K562 (cell line): ENCODE measurements around the gene ENPP6. TPM values are rescaled to one million over a fixed set of nuclear protein-coding genes. Genes with fewer than 3 reads are reported as not detected.

Experiments
- ATAC-seq: fragments of 200-7000 bp; cut with Tn5 transposase; 3 replicates; pipeline ENCODE4 v1.9.1; 2020; ENCODE audit warnings: moderate library complexity
- BruUV-seq: library from RNA; stranded (reverse); fragments of 400-500 nt; replicated peaks from 2 replicates; lab custom pipeline; 2021; lab: Mats Ljungman, UMichigan
- CTCF ChIA-PET: fragments of 300-600 bp; formaldehyde crosslinking; extraction: SDS; loops from one replicate; lab custom pipeline; 2021; ENCODE audit warnings: low intra/inter-chr PET ratio; lab: Yijun Ruan, JAX
- POLR2A ChIA-PET: fragments of 300-600, 350-650 bp; sonication (Branson Sonifier 250); formaldehyde crosslinking; extraction: SDS; loops from one replicate; lab custom pipeline; 2021; ENCODE audit warnings: antibody characterized with exemption, inconsistent platforms; lab: Yijun Ruan, JAX
- DNase-seq, 4 experiments: peaks; one replicate each; pipeline versions ENCODE4 v3.0.0 to v3.0.0-alpha.2; 2011 to 2018; ENCODE audit warnings: low spot score in 3 of 4, mixed read lengths in 3 of 4; ENCODE audit errors: extremely low read depth in 1 of 4
- FAIRE-seq: peaks from 2 replicates; lab custom pipeline; 2011; peaks lifted over from hg19 to GRCh38; lab: Jason Lieb, UNC
- H2AFZ ChIP-seq: 2 replicates; pipeline ENCODE4 v1.6.0; 2011; ENCODE audit warnings: low read depth, low read length, control low read depth, inconsistent platforms
- H3K27ac ChIP-seq: fragments of 200-600 bp; 3 replicates; pipeline ENCODE4 v1.8.0; 2011; ENCODE audit warnings: low read depth, mild to moderate bottlenecking, control low read depth, inconsistent platforms, low read length, moderate library complexity, mixed read lengths; ENCODE audit errors: extremely low read depth
- H3K27me3 ChIP-seq, 2 experiments: fragments of 300-600 bp in 1 of 2; 2 replicates in 1 of 2; 3 replicates in 1 of 2; pipeline versions ENCODE4 v1.6.0 to v1.8.0; 2011; ENCODE audit warnings: inconsistent platforms in 2 of 2, low read length in 2 of 2, mild to moderate bottlenecking in 1 of 2, mixed read lengths in 1 of 2, moderate library complexity in 1 of 2; ENCODE audit not compliant: control insufficient read depth in 2 of 2, insufficient read depth in 2 of 2
- H3K36me3 ChIP-seq: fragments of 300-600 bp; 3 replicates; pipeline ENCODE4 v1.8.0; 2011; ENCODE audit warnings: mild to moderate bottlenecking, low read length, inconsistent platforms; ENCODE audit not compliant: control insufficient read depth, insufficient read depth
- H3K4me1 ChIP-seq, 2 experiments: fragments of 200-600 bp in 1 of 2; replicated peaks in 1 of 2; 2 replicates in 1 of 2; 3 replicates in 1 of 2; pipeline versions ENCODE4 v1.5.1 to v1.8.0; 2011; ENCODE audit warnings: inconsistent platforms in 2 of 2, low read length in 2 of 2, mild to moderate bottlenecking in 1 of 2, mixed read lengths in 1 of 2, moderate library complexity in 1 of 2; ENCODE audit not compliant: control insufficient read depth in 2 of 2, insufficient read depth in 2 of 2
- H3K4me2 ChIP-seq: 2 replicates; pipeline ENCODE4 v1.6.1; 2011; ENCODE audit warnings: low read length, control low read depth, inconsistent platforms, mixed read lengths; ENCODE audit not compliant: insufficient read depth
- H3K4me3 ChIP-seq: fragments of 200-600 bp; sonication (generic), shearing (Covaris generic); 2 replicates; pipeline ENCODE4 v1.5.1; 2016; ENCODE audit warnings: control low read depth, inconsistent platforms
- H3K79me2 ChIP-seq: fragments of 200-600 bp; 3 replicates; pipeline ENCODE4 v1.8.0; 2011; ENCODE audit warnings: low read length, inconsistent platforms; ENCODE audit not compliant: control insufficient read depth, insufficient read depth
- H3K9ac ChIP-seq, 2 experiments: 2 replicates each; pipeline versions ENCODE4 v1.6.0 to v1.6.1; 2011; ENCODE audit warnings: low read depth in 2 of 2, low read length in 2 of 2, control low read depth in 1 of 2, inconsistent platforms in 1 of 2, mild to moderate bottlenecking in 1 of 2, mixed read lengths in 1 of 2; ENCODE audit not compliant: insufficient read depth in 1 of 2
- H3K9me1 ChIP-seq: one replicate; pipeline ENCODE4 v1.6.0; 2011; ENCODE audit warnings: inconsistent platforms, mild to moderate bottlenecking, low read length, moderate library complexity; ENCODE audit not compliant: control insufficient read depth, insufficient read depth
- H3K9me3 ChIP-seq: replicated peaks from 2 replicates; pipeline ENCODE4 v1.5.1; 2011; ENCODE audit warnings: low read depth, low read length, inconsistent platforms; ENCODE audit not compliant: control insufficient read depth, insufficient read depth
- H4K20me1 ChIP-seq: replicated peaks from 2 replicates; pipeline ENCODE4 v1.6.1; 2011; ENCODE audit warnings: low read length, inconsistent platforms, mixed read lengths; ENCODE audit not compliant: control insufficient read depth, insufficient read depth
- ARID1B ChIP-seq: fragments of 450-650 bp; IDR thresholded peaks from 2 replicates; pipeline ENCODE4 v1.6.1; 2016; ENCODE audit warnings: antibody characterized with exemption, mild to moderate bottlenecking, inconsistent platforms
- EP400 ChIP-seq: fragments of 450-650 bp; IDR thresholded peaks from 2 replicates; pipeline ENCODE4 v1.6.1; 2017; ENCODE audit warnings: antibody characterized with exemption, mild to moderate bottlenecking, moderate library complexity
- EZH2 ChIP-seq: IDR thresholded peaks from 2 replicates; pipeline ENCODE4 v1.6.1; 2012; ENCODE audit warnings: low read depth, mild to moderate bottlenecking, inconsistent platforms, low read length, borderline replicate concordance
- LEF1 ChIP-seq: fragments of 450-650 bp; IDR thresholded peaks from 2 replicates; pipeline ENCODE4 v1.6.1; 2016; ENCODE audit warnings: mild to moderate bottlenecking
- NR1H2 ChIP-seq: sonication (generic); formaldehyde crosslinking; IDR thresholded peaks from 2 replicates; pipeline ENCODE4 v1.4.0; 2020; ENCODE audit warnings: mild to moderate bottlenecking, missing genetic modification reagents
- STAG1 ChIP-seq: sonication (generic); formaldehyde crosslinking; IDR thresholded peaks from 2 replicates; pipeline ENCODE4 v1.5.0; 2020; ENCODE audit warnings: missing genetic modification reagents, borderline replicate concordance
- WGBS: fragments of 100-300 bp; shearing (Covaris generic); methylation state at CpG from one replicate; pipeline ENCODE4 v1.1.6; 2016; ENCODE audit warnings: low coverage, mixed read lengths; ENCODE audit not compliant: insufficient coverage; ENCODE audit errors: missing lambda C conversion rate; 5-methylcytosine and 5-hydroxymethylcytosine counted together
- in situ Hi-C: fragments of 300-500 bp; cut with MboI; formaldehyde crosslinking; loops from 4 replicates; pipeline ENCODE4 v1.15.0; 2018; ENCODE audit warnings: inconsistent platforms, mixed read lengths
- intact Hi-C: fragments of 100-400 bp; cut with micrococcal nuclease; formaldehyde crosslinking; loops from 2 replicates; pipeline ENCODE4 v1.14.2; 2022
- polyA plus RNA-seq, 8 experiments: library from polyadenylated mRNA; depleted of rRNA in 4 of 8; stranded (reverse) in 5 of 8; unstranded in 3 of 8; fragments of >200 nt; fragmentation: Nextera tagmentation in 2 of 8; fragmentation: Illumina TruSeq in 1 of 8; extraction: Ambion mirVana in 2 of 8; extraction: Trizol in 1 of 8; gene quantifications; 2 replicates each; pipeline versions ENCODE4 v1.2.1 to v1.2.3, GENCODE V29; 2011 to 2014; ENCODE audit warnings: inconsistent platforms in 1 of 8, missing spikeins in 1 of 8
- total RNA-seq, 7 experiments: library from RNA; depleted of rRNA in 6 of 7; stranded (reverse); fragments of >200 nt in 6 of 7; fragmentation: Illumina TruSeq in 2 of 7; extraction: Trizol in 2 of 7; gene quantifications; 2 replicates each; pipeline versions ENCODE4 v1.2.1 to v1.2.3, GENCODE V29; 2011 to 2021; ENCODE audit warnings: low replicate concordance in 1 of 7
- TF ChIP-seq, protein P1 (sequence below): fragments of 250-450 bp; sonication (Bioruptor Pico); IDR thresholded peaks from 2 replicates; pipeline ENCODE4 v1.5.1; 2021; ENCODE audit warnings: mild to moderate bottlenecking
- TF ChIP-seq, protein P2 (sequence below): fragments of 450-650 bp; formaldehyde crosslinking; IDR thresholded peaks from 2 replicates; pipeline ENCODE4 v1.4.0; 2020; ENCODE audit warnings: mild to moderate bottlenecking, mixed read lengths
- TF ChIP-seq, protein P3 (sequence below): IDR thresholded peaks from 3 replicates; pipeline ENCODE4 v1.6.1; 2011; ENCODE audit warnings: borderline replicate concordance, mild to moderate bottlenecking, moderate library complexity; ENCODE audit not compliant: insufficient read length; ENCODE audit errors: extremely low read depth
- TF ChIP-seq, protein P4 (sequence below): fragments of 450-650 bp; IDR thresholded peaks from 2 replicates; pipeline ENCODE4 v1.7.1; 2018; ENCODE audit warnings: mild to moderate bottlenecking, low read depth; ENCODE audit not compliant: partially characterized antibody

Gene ENPP6
- total and polyA plus RNA-seq, 9 of the 15 experiments (the other 6 are each of a cell fraction or from before 2014, with no cell fraction given), result 0.29 TPM; not detected in 8

DNA sequence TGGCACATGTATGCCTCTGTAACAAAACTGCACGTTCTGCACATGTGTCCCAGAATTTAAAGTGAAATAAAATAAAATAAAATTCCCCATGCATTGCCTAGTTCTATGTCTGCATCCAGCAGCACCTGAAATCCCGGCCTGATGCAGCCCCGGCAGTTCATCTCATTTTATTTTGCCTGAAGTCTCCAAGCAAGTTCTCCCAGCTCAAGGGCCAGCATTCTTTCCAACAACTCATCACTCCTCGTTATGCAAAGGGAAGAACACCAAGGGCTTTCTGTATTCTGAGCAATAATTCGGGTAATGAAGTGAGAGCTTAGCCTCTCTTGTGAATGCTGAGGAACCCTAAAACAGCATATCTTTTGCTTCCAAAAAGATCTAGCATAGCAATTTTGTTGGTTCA lies 2.7 kb downstream of the ENPP6 start:
- Histone ChIP-seq H3K4me2 (no peak overlapping the region), H3K9ac (no peak overlapping the region), H3K9me3 (no peaks in the 10 kb centered on the region), H3K4me1 (peaks cover 0 to 3% of the 10 kb centered on the region in 2 experiments; a peak in 1 of 5 replicates), H3K9me1 (no peaks in the 10 kb centered on the region), H3K79me2 (no peaks in the 10 kb centered on the region), H4K20me1 (no peaks in the 10 kb centered on the region), H3K27me3 (peaks cover 22 to 28% of the 10 kb centered on the region in 2 experiments), H2AFZ (no peak overlapping the region), H3K27ac (no peak overlapping the region), H3K4me3 (no peak overlapping the region), H3K36me3 (no peaks in the 10 kb centered on the region)
- intact Hi-C loops, result no loop called here
- TF ChIP-seq ARID1B, result no peak
- TF ChIP-seq, protein P1, sequence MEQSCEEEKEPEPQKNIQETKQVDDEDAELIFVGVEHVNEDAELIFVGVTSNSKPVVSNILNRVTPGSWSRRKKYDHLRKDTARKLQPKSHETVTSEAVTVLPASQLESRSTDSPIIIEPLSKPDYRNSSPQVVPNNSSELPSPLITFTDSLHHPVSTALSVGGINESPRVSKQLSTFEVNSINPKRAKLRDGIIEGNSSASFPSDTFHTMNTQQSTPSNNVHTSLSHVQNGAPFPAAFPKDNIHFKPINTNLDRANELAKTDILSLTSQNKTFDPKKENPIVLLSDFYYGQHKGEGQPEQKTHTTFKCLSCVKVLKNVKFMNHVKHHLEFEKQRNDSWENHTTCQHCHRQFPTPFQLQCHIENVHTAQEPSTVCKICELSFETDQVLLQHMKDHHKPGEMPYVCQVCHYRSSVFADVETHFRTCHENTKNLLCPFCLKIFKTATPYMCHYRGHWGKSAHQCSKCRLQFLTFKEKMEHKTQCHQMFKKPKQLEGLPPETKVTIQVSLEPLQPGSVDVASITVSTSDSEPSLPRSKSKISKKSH (CRISPR knock-in tag), result no peak
- no peak for TF ChIP-seq EP400
- TF ChIP-seq, protein P2, sequence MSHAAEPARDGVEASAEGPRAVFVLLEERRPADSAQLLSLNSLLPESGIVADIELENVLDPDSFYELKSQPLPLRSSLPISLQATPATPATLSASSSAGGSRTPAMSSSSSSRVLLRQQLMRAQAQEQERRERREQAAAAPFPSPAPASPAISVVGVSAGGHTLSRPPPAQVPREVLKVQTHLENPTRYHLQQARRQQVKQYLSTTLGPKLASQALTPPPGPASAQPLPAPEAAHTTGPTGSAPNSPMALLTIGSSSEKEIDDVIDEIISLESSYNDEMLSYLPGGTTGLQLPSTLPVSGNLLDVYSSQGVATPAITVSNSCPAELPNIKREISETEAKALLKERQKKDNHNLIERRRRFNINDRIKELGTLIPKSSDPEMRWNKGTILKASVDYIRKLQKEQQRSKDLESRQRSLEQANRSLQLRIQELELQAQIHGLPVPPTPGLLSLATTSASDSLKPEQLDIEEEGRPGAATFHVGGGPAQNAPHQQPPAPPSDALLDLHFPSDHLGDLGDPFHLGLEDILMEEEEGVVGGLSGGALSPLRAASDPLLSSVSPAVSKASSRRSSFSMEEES (CRISPR knock-in tag), result no peak
- no peak for TF ChIP-seq NR1H2 (CRISPR knock-in tag)
- no peak for TF ChIP-seq LEF1
- TF ChIP-seq, protein P3, sequence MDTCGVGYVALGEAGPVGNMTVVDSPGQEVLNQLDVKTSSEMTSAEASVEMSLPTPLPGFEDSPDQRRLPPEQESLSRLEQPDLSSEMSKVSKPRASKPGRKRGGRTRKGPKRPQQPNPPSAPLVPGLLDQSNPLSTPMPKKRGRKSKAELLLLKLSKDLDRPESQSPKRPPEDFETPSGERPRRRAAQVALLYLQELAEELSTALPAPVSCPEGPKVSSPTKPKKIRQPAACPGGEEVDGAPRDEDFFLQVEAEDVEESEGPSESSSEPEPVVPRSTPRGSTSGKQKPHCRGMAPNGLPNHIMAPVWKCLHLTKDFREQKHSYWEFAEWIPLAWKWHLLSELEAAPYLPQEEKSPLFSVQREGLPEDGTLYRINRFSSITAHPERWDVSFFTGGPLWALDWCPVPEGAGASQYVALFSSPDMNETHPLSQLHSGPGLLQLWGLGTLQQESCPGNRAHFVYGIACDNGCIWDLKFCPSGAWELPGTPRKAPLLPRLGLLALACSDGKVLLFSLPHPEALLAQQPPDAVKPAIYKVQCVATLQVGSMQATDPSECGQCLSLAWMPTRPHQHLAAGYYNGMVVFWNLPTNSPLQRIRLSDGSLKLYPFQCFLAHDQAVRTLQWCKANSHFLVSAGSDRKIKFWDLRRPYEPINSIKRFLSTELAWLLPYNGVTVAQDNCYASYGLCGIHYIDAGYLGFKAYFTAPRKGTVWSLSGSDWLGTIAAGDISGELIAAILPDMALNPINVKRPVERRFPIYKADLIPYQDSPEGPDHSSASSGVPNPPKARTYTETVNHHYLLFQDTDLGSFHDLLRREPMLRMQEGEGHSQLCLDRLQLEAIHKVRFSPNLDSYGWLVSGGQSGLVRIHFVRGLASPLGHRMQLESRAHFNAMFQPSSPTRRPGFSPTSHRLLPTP, result no peak
- no peak for TF ChIP-seq EZH2
- TF ChIP-seq, protein P4, sequence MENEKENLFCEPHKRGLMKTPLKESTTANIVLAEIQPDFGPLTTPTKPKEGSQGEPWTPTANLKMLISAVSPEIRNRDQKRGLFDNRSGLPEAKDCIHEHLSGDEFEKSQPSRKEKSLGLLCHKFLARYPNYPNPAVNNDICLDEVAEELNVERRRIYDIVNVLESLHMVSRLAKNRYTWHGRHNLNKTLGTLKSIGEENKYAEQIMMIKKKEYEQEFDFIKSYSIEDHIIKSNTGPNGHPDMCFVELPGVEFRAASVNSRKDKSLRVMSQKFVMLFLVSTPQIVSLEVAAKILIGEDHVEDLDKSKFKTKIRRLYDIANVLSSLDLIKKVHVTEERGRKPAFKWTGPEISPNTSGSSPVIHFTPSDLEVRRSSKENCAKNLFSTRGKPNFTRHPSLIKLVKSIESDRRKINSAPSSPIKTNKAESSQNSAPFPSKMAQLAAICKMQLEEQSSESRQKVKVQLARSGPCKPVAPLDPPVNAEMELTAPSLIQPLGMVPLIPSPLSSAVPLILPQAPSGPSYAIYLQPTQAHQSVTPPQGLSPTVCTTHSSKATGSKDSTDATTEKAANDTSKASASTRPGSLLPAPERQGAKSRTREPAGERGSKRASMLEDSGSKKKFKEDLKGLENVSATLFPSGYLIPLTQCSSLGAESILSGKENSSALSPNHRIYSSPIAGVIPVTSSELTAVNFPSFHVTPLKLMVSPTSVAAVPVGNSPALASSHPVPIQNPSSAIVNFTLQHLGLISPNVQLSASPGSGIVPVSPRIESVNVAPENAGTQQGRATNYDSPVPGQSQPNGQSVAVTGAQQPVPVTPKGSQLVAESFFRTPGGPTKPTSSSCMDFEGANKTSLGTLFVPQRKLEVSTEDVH, result no peak
- no peak for TF ChIP-seq STAG1
- ATAC-seq, result no peak
- WGBS, result 8% methylated on average over 5 of the region's 5 CpGs
- in situ Hi-C loops, result no loop called here
- no TSS peak for BruUV-seq
- DNase-seq, result no peak
- POLR2A ChIA-PET, result interaction anchor here (0.7 kb wide), 1 partner anchor 9 kb away, joined by 4 read pairs; no protein-coding TSS in a partner anchor
- CTCF ChIA-PET, result no interaction called here
- no peak for FAIRE-seq
